ENCODE measurements around the gene TH. TPM values are rescaled to one million over a fixed set of nuclear protein-coding genes. Genes with fewer than 3 reads are reported as not detected.

Gene TH
- polyA plus RNA-seq, 1 of the 3 experiments (the other 2 are of a cell fraction), result not detected

DNA sequence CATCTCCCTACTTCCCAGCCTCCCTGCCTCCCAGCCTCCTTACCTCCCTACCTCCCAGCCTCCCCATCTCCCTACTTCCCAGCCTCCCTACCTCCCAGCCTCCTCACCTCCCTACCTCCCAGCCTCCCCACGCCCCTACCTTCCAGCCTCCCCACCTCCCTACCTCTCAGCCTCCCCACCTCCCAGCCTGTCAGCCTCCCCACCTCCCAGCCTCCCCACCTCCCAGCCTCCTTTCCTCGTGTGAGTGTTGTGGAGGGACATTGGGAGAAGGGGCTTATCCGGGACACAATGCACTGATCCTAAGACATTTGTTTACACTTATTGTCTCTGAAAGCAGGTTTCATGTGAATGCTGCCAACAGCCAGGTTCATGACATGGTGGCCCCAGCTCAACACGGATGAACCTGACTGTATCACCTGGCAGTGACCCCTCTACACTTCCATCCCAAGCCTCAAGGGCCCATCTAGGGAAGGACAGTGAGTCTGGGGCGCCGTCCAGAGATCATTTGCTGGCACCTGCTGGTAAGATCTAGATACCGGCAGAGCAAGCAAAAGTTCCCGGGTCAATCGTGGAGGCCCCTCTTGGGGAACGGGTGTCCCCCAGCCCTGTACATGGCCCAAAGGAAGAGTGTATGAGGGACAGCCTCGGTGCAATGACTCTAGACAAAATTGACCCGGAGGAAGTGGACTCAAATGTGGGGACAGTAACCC, 34.5 kb upstream of the TH start:
- Histone ChIP-seq H3K4me1 (ENCODE audit: control insufficient read depth in 1 of 2, insufficient read depth in 2 of 2, low read depth in 1 of 2, low read length in 1 of 2) (peaks cover 0 to 14% of the 10 kb centered on the region in 2 experiments; a peak in 1 of 4 replicates), H3K4me2 (no peak overlapping the region), H3F3A (replicated peaks; ENCODE audit: insufficient read depth) (no peaks in the 10 kb centered on the region), H4K20me1 (ENCODE audit: insufficient read depth) (no peaks in the 10 kb centered on the region), H3K9me2 (no peaks in the 10 kb centered on the region), H3K9me3 (no peaks in the 10 kb centered on the region), H3K4me3 (ENCODE audit: low read depth in 2 of 2, low read length in 1 of 2) (no peak overlapping the region), H3K36me3 (replicated peaks in 1 of 2; ENCODE audit: control insufficient read depth in 1 of 2, insufficient read depth in 2 of 2, low read length in 1 of 2) (no peaks in the 10 kb centered on the region), H3K27ac (ENCODE audit: low read depth in 2 of 2, low read length in 1 of 2) (no peak overlapping the region), H3K79me2 (ENCODE audit: insufficient read depth) (no peaks in the 10 kb centered on the region), H3K27me3 (ENCODE audit: insufficient read depth) (no peaks in the 10 kb centered on the region), H3K9ac (no peak overlapping the region), H2AFZ (ENCODE audit: low read depth) (no peak overlapping the region)
- WGBS (ENCODE audit: low lambda C conversion rate), result 38% methylated on average over 7 of the region's 12 CpGs
- no peak for TF ChIP-seq SMC3 (IDR thresholded peaks at IDR 0.05; ENCODE audit: low read depth, low read length)
- no peak for TF ChIP-seq RFX5 (IDR thresholded peaks at IDR 0.05; ENCODE audit: low read length)
- TF ChIP-seq, protein P1, sequence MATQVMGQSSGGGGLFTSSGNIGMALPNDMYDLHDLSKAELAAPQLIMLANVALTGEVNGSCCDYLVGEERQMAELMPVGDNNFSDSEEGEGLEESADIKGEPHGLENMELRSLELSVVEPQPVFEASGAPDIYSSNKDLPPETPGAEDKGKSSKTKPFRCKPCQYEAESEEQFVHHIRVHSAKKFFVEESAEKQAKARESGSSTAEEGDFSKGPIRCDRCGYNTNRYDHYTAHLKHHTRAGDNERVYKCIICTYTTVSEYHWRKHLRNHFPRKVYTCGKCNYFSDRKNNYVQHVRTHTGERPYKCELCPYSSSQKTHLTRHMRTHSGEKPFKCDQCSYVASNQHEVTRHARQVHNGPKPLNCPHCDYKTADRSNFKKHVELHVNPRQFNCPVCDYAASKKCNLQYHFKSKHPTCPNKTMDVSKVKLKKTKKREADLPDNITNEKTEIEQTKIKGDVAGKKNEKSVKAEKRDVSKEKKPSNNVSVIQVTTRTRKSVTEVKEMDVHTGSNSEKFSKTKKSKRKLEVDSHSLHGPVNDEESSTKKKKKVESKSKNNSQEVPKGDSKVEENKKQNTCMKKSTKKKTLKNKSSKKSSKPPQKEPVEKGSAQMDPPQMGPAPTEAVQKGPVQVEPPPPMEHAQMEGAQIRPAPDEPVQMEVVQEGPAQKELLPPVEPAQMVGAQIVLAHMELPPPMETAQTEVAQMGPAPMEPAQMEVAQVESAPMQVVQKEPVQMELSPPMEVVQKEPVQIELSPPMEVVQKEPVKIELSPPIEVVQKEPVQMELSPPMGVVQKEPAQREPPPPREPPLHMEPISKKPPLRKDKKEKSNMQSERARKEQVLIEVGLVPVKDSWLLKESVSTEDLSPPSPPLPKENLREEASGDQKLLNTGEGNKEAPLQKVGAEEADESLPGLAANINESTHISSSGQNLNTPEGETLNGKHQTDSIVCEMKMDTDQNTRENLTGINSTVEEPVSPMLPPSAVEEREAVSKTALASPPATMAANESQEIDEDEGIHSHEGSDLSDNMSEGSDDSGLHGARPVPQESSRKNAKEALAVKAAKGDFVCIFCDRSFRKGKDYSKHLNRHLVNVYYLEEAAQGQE (IDR thresholded peaks at IDR 0.05; ENCODE audit: low read depth, low read length), result no peak
- no peak for TF ChIP-seq CHD2 (IDR thresholded peaks at IDR 0.05; ENCODE audit: low read length, partially characterized antibody)
- TF ChIP-seq, protein P2, sequence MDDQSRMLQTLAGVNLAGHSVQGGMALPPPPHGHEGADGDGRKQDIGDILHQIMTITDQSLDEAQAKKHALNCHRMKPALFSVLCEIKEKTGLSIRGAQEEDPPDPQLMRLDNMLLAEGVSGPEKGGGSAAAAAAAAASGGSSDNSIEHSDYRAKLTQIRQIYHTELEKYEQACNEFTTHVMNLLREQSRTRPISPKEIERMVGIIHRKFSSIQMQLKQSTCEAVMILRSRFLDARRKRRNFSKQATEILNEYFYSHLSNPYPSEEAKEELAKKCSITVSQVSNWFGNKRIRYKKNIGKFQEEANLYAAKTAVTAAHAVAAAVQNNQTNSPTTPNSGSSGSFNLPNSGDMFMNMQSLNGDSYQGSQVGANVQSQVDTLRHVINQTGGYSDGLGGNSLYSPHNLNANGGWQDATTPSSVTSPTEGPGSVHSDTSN (IDR thresholded peaks at IDR 0.05), result no peak
- TF ChIP-seq TEAD4 (IDR thresholded peaks at IDR 0.05; ENCODE audit: borderline replicate concordance, insufficient read depth), result no peak
- no peak for TF ChIP-seq ELF1 (IDR thresholded peaks at IDR 0.05)
- TF ChIP-seq MXI1 (IDR thresholded peaks at IDR 0.05; ENCODE audit: low read depth, low read length), result no peak
- TF ChIP-seq FOSL2 (IDR thresholded peaks at IDR 0.05; ENCODE audit: borderline replicate concordance, low read depth), result no peak
- TF ChIP-seq, protein P3, sequence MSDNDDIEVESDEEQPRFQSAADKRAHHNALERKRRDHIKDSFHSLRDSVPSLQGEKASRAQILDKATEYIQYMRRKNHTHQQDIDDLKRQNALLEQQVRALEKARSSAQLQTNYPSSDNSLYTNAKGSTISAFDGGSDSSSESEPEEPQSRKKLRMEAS (IDR thresholded peaks at IDR 0.05; ENCODE audit: low read depth), result no peak
- no peak for TF ChIP-seq EP300 (IDR thresholded peaks at IDR 0.05; ENCODE audit: borderline replicate concordance in 1 of 2, low read depth in 1 of 2, low read length in 1 of 2)
- no peak for TF ChIP-seq FOXJ3 (CRISPR knock-in tag; IDR thresholded peaks at IDR 0.05)
- TF ChIP-seq, protein P4, sequence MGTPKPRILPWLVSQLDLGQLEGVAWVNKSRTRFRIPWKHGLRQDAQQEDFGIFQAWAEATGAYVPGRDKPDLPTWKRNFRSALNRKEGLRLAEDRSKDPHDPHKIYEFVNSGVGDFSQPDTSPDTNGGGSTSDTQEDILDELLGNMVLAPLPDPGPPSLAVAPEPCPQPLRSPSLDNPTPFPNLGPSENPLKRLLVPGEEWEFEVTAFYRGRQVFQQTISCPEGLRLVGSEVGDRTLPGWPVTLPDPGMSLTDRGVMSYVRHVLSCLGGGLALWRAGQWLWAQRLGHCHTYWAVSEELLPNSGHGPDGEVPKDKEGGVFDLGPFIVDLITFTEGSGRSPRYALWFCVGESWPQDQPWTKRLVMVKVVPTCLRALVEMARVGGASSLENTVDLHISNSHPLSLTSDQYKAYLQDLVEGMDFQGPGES (IDR thresholded peaks at IDR 0.05; ENCODE audit: low read depth, low read length), result no peak
- TF ChIP-seq MEF2A (IDR thresholded peaks at IDR 0.05; ENCODE audit: borderline replicate concordance, low read depth), result no peak
- no peak for TF ChIP-seq RXRA (IDR thresholded peaks at IDR 0.05; ENCODE audit: borderline replicate concordance, low read depth)
- TF ChIP-seq YY1 (IDR thresholded peaks at IDR 0.05; ENCODE audit: low read depth), result no peak
- DNase-seq, result no peak
- ChIA-PET CTCF (interaction anchor here (3.1 kb wide), 1 partner anchor 8 kb away, joined by 19 read pairs; no protein-coding TSS in a partner anchor), POLR2A (no interaction called here)
